Peyer's patch (tissue), 4 donors: ENCODE measurements around the gene DOCK1. TPM values are rescaled to one million over a fixed set of nuclear protein-coding genes. Genes with fewer than 3 reads are reported as not detected.

ENCODE experiments used
- DNase-seq, 3 donors: peaks; one replicate each; pipeline ENCODE4 v3.0.0-alpha.2; 2017 to 2019
- H3K27ac ChIP-seq, 4 donors: fragments of 200-600 bp; sonication (generic); one replicate each; pipeline ENCODE4 v1.5.1; 2016 to 2019
- H3K27me3 ChIP-seq, 2 donors: fragments of 200-600 bp; sonication (generic); one replicate each; pipeline ENCODE4 v1.5.1; 2019
- H3K36me3 ChIP-seq, 3 donors: fragments of 200-600 bp; sonication (generic); one replicate each; pipeline ENCODE4 v1.5.1; 2016 to 2019
- H3K4me1 ChIP-seq, 4 donors: fragments of 200-600 bp; sonication (generic); one replicate each; pipeline ENCODE4 v1.5.1; 2016 to 2019
- H3K4me3 ChIP-seq, 4 donors: fragments of 200-600 bp; sonication (generic); 1 replicate in 3 of 4; 2 replicates in 1 of 4; pipeline ENCODE4 v1.5.1; 2016 to 2019; ENCODE audit warnings: mild to moderate bottlenecking in 1 of 4
- H3K9me3 ChIP-seq, 4 donors: fragments of 200-600 bp; sonication (generic); one replicate each; pipeline ENCODE4 v1.5.1; 2016 to 2019; ENCODE audit warnings: mild to moderate bottlenecking in 1 of 4
- POLR2A ChIP-seq, 2 donors: fragments of 450-650 bp; IDR thresholded peaks; one replicate each; pipeline ENCODE4 v1.5.1; 2017; ENCODE audit warnings: antibody characterized with exemption in 2 of 2, mild to moderate bottlenecking in 2 of 2, moderate library complexity in 2 of 2
- total RNA-seq, 4 donors: library from RNA; depleted of rRNA; stranded (reverse); fragments of >200 nt; gene quantifications; one replicate each; pipeline ENCODE4 v1.1.0, GENCODE V29; 2016
- TF ChIP-seq, protein P1 (sequence below), 6 experiments: fragments of 450-650 bp in 4 of 6; fragments of 200-600 bp in 2 of 6; sonication (generic) in 1 of 6; IDR thresholded peaks; one replicate each; pipeline ENCODE4 v1.5.1; 2017 to 2019; ENCODE audit warnings: antibody characterized with exemption in 6 of 6, mild to moderate bottlenecking in 3 of 6, moderate library complexity in 1 of 6

DOCK1 gene
- total RNA-seq, 4 donors from 2014 or later = 42.0 to 117 (median 92.2) TPM

DNA sequence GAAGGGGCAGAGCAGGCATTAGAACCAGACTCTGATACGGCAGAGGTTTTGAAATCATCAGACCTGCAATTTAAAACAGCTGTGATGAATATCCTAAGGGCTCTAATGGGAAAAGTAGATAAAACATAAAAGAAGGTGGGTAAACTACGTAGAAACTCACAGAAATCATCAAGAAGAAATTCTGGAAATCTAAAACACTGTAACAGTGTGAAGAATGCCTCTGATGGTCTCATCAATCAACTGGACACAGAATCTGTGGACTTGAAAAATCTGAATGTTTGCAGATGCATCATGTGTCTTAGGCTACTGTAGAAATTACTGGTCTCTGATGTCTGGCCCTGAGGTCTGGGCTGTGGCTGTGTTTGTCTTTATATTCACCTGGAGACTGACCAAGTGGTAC is 470.8 kb downstream of the DOCK1 start:
- no peak for DNase-seq
- H3K36me3 ChIP-seq = peaks cover 0 to 6% (median 0%) of the 10 kb centered on the region in 3 donors
- H3K27me3 ChIP-seq = no peaks in the 10 kb centered on the region
- H3K9me3 ChIP-seq = no peaks in the 10 kb centered on the region
- no peaks in the 10 kb centered on the region for H3K4me1 ChIP-seq
- no peak overlapping the region for H3K27ac ChIP-seq
- TF ChIP-seq, protein P1, sequence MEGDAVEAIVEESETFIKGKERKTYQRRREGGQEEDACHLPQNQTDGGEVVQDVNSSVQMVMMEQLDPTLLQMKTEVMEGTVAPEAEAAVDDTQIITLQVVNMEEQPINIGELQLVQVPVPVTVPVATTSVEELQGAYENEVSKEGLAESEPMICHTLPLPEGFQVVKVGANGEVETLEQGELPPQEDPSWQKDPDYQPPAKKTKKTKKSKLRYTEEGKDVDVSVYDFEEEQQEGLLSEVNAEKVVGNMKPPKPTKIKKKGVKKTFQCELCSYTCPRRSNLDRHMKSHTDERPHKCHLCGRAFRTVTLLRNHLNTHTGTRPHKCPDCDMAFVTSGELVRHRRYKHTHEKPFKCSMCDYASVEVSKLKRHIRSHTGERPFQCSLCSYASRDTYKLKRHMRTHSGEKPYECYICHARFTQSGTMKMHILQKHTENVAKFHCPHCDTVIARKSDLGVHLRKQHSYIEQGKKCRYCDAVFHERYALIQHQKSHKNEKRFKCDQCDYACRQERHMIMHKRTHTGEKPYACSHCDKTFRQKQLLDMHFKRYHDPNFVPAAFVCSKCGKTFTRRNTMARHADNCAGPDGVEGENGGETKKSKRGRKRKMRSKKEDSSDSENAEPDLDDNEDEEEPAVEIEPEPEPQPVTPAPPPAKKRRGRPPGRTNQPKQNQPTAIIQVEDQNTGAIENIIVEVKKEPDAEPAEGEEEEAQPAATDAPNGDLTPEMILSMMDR (IDR thresholded peaks at IDR 0.05) = no peak
- TF ChIP-seq POLR2A (IDR thresholded peaks at IDR 0.05) = no peak
- H3K4me3 ChIP-seq = no peak overlapping the region

DNA sequence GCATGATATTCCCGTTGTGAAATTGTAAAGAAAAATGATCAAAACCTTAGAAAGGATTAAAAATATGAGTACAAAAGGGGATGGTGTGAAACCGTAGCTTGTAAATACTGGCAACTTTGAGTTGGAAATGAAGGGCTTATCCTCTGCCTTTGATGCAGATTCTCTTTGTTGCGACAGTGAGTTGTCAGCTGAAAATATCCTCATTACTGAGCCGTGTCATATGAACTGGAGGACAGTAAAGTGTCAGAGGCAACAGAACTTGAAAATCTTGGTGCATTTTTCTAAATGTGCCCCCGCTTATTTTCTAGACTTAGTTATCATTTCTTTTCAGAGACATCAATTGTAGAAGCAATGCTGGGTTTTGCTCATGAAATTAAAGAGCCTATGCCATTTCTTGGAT is 473.4 kb downstream of the DOCK1 start:
- no peak overlapping the region for H3K27ac ChIP-seq
- H3K4me1 ChIP-seq = no peaks in the 10 kb centered on the region
- H3K4me3 ChIP-seq = no peak overlapping the region
- no peaks in the 10 kb centered on the region for H3K27me3 ChIP-seq
- no peak for DNase-seq
- TF ChIP-seq, protein P1 (IDR thresholded peaks at IDR 0.05) = no peak
- no peak for TF ChIP-seq POLR2A (IDR thresholded peaks at IDR 0.05)
- peaks cover 0 to 13% (median 0%) of the 10 kb centered on the region in 3 donors for H3K36me3 ChIP-seq
- no peaks in the 10 kb centered on the region for H3K9me3 ChIP-seq

- Histone ChIP-seq H3K4me1 (no peaks in the 10 kb centered on the region), H3K27ac (no peak overlapping the region), H3K4me3 (no peak overlapping the region), H3K36me3 (peaks cover 0 to 17% (median 0%) of the 10 kb centered on the region in 3 donors), H3K9me3 (no peaks in the 10 kb centered on the region), H3K27me3 (no peaks in the 10 kb centered on the region)
- no peak for TF ChIP-seq POLR2A (IDR thresholded peaks at IDR 0.05)
- TF ChIP-seq, protein P1 (IDR thresholded peaks at IDR 0.05) = no peak
- no peak for DNase-seq
These were observed 479.3 kb downstream of the DOCK1 start for GRCh38 chr10:127384532-127384931.

GRCh38 chr10:127385066-127385465 is 479.8 kb downstream of the DOCK1 start:
- no peak overlapping the region for H3K27ac ChIP-seq
- H3K36me3 ChIP-seq = peaks cover 0 to 17% (median 0%) of the 10 kb centered on the region in 3 donors
- no peaks in the 10 kb centered on the region for H3K4me1 ChIP-seq
- H3K4me3 ChIP-seq = no peak overlapping the region
- no peak for DNase-seq
- H3K27me3 ChIP-seq = no peaks in the 10 kb centered on the region
- no peaks in the 10 kb centered on the region for H3K9me3 ChIP-seq
- TF ChIP-seq POLR2A (IDR thresholded peaks at IDR 0.05) = no peak
- TF ChIP-seq, protein P1 (IDR thresholded peaks at IDR 0.05) = no peak

DNA sequence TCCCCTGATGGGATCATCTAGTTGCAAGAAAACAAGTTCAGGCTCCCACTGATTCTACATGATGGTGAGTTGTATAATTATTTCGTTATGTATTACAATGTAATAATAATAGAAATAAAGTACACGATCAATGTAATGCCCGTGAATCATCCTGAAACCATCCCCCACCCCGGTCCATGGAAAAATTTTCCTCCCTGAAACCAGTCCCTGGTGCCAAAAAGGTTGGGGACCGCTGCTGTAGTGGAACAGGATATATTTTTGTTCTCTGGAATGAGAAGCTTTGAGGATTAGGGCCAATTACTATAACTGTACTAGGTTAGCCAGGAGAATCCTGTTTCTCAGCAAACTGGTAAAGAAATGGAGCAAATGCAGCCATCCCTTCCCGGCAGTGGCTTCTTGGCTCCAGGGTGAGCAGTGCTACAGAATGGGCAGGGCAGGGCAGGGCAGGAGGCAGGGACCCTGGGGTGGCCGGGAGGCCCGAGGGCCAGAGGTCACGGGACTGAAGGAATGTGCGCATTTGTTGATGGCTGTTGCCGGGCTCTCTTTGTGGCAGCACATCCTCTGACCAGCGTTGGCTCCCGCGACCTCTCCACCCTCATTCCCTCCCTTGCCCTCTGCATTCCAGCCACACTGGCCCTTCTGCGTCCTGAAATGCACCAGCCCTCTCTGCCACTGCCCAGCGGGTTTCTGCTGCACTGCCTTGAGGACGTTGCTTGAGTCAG is 481.5 kb downstream of the DOCK1 start:
- Histone ChIP-seq H3K27ac (no peak overlapping the region), H3K27me3 (no peaks in the 10 kb centered on the region), H3K36me3 (peaks cover 0 to 17% (median 0%) of the 10 kb centered on the region in 3 donors), H3K4me3 (no peak overlapping the region), H3K9me3 (no peaks in the 10 kb centered on the region), H3K4me1 (no peaks in the 10 kb centered on the region)
- TF ChIP-seq POLR2A (IDR thresholded peaks at IDR 0.05) = no peak
- TF ChIP-seq, protein P1 (IDR thresholded peaks at IDR 0.05) = no peak
- no peak for DNase-seq
